RWPE1 (cell line): ENCODE results near the gene MNT.

Experiments
- CTCF ChIA-PET: fragments of 350-600 bp; sonication (Branson Sonifier 250); formaldehyde crosslinking; extraction: SDS; loops from one replicate; lab custom pipeline; 2021; lab: Yijun Ruan, JAX
- POLR2A ChIA-PET: fragments of 400-600 bp; formaldehyde crosslinking; extraction: SDS; loops from one replicate; lab custom pipeline; 2020; ENCODE audit warnings: antibody characterized with exemption; ENCODE audit not compliant: low non-redundant PET; lab: Yijun Ruan, JAX
- DNase-seq: peaks from one replicate; pipeline ENCODE4 v3.0.0; 2012; ENCODE audit warnings: low spot score
- H3K27ac ChIP-seq: fragments of 450-650 bp; 2 replicates; pipeline ENCODE4 v1.5.1; 2017
- TF ChIP-seq, protein P1 (sequence below): fragments of 450-650 bp; conservative IDR thresholded peaks from 2 replicates; pipeline ENCODE4 v1.5.1; 2017; ENCODE audit warnings: low read depth, mild to moderate bottlenecking

The MNT gene

DNA sequence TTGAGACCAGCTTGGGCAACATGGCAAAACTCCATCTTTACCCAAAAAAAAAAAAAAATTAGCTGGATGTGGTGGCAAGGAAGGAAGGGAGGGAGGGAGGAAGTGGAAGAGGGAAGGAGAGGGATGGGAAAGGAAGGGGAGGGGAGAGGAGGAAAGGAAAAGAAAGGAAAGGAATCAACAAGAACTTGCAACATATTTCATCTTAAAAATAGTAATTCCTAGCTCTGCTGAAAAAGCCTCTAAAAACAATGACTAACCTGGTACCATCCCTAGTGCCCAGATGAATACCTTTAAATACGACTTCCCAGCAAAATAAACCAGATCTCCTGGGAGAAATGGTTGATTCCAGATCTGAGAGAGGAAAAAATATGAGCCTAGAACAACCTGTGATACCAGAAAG is 27.1 kb upstream of the MNT start:
- CTCF ChIA-PET: interaction anchor here (0.5 kb wide), 1 partner anchor 212 kb away, joined by 3 read pairs; no protein-coding TSS in a partner anchor
- POLR2A ChIA-PET: no interaction called here

DNA sequence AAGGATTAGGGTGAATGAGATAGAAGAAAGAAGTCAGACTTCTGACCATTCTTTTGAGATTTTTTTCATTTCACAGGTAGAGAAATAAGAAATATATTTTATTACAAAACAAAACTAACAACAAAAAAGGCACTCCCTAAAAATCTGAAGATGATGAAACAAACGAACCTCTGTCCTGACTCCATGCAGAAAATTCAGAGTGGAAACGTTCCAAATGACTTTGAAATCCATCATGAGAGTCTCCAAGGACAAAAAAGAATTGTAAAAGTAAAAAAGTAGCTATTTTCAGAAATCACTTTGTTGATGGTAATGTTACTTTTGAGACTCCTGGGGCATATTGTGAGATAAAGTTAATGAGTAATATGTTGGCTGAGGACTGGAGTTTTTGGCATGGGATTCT is 26.4 kb upstream of the MNT start:
- TF ChIP-seq, protein P1, sequence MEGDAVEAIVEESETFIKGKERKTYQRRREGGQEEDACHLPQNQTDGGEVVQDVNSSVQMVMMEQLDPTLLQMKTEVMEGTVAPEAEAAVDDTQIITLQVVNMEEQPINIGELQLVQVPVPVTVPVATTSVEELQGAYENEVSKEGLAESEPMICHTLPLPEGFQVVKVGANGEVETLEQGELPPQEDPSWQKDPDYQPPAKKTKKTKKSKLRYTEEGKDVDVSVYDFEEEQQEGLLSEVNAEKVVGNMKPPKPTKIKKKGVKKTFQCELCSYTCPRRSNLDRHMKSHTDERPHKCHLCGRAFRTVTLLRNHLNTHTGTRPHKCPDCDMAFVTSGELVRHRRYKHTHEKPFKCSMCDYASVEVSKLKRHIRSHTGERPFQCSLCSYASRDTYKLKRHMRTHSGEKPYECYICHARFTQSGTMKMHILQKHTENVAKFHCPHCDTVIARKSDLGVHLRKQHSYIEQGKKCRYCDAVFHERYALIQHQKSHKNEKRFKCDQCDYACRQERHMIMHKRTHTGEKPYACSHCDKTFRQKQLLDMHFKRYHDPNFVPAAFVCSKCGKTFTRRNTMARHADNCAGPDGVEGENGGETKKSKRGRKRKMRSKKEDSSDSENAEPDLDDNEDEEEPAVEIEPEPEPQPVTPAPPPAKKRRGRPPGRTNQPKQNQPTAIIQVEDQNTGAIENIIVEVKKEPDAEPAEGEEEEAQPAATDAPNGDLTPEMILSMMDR: no peak
- peak overlapping the region; percentile 29; the same call in 1 of the 2 replicates for H3K27ac ChIP-seq
- DNase-seq: no peak
- POLR2A ChIA-PET: no interaction called here
- CTCF ChIA-PET: no interaction called here

More for the DNA sequence above, 27.1 kb upstream of the MNT start:
- H3K27ac ChIP-seq: no peak overlapping the region
- no peak for DNase-seq
- TF ChIP-seq, protein P1: no peak

DNA sequence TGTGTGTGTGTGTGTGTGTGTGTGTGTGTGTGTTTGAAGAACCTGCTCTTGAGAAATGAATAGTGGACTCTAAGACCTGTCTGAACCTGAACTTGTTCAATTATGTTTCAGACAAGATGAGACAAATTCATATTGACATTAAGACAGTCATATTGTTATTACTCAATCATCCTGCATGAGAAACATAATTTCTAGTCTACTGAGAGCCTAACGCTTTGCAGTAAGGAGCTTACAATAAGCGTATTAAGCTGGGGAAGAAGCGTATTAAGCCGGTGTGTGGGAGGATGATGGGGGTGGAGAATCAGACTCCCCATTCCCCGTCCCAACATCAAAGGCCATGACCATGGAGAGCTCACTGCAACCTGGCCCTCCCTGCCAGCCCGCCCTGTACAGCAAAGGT is 22.4 kb upstream of the MNT start:
- peak; percentile 78 for DNase-seq
- H3K27ac ChIP-seq: peak overlapping the region; percentile 93
- ChIA-PET POLR2A (no interaction called here), CTCF (interaction anchor here (0.7 to 1.0 kb wide), 2 partner anchors 29 to 41 kb away, joined by 3 read pairs; no protein-coding TSS in a partner anchor)
- TF ChIP-seq, protein P1: no peak

DNA sequence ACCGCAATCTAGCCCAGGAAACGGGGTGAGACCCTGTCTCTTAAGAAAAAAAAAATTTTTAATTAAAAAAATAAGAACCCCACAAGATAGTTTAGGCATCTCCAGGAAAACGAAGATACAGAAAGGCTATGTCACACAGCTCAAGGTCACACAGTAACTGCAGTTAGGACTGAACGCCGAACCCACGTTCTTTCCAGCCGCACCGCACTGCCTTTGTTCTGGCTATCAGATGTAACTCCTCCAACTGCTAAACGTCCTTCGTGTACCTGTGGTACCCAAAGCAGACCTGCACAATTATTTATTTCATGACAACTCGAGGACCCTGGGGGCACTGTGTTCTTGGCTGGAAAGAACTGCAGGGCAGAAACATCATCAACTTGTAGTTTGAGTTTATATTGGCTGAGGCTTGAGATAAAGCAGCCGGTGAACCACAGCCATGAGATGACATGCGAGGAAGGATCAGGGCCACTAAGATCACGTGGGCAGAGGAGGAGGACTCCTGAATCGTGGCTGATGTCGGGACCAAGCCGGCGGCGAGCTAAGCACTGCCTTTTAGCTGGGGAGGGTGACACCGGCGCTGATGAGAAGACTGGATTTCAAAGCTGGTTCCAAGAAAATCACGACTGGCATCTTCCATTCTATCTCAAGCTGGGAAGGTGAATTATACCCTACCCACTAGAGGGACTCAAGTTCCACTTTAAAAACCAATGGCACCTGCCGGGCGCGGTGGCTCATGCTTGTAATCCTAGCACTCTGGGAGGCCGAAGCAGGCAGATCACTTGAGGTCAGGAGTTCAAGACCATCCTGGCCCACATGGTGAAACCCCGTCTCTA is 20.7 kb upstream of the MNT start:
- ChIA-PET CTCF (interaction anchor here (0.6 to 1.1 kb wide), 2 partner anchors 38 to 90 kb away, joined by 3 read pairs; partner anchors contain the start of gene METTL16), POLR2A (no interaction called here)
- DNase-seq: no peak
- TF ChIP-seq, protein P1: no peak
- peak overlapping the region; percentile 93 for H3K27ac ChIP-seq

DNA sequence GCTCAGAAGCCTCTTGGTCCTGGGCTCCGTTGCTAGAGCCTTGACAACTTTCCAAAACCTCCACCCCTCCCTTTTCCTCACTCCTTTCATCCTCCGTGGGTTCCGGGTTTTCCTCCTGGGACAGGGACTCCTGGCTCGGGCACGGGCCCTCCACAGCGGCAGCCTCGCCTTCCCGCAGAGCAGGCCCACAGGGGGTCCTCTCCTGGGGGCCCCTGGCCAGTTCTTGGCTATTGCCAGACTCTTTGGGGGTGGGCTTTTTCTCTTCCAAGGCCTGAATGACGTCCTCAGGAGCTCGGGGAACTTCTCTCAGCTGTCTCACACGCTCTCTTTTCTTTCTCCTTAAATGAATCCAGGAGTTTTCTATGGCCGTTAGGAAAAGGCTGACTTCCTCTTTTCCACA is 19.3 kb upstream of the MNT start:
- POLR2A ChIA-PET: no interaction called here
- no peak for DNase-seq
- CTCF ChIA-PET: interaction anchor here (1.1 kb wide), 1 partner anchor 36 kb away, joined by 3 read pairs; no protein-coding TSS in a partner anchor
- TF ChIP-seq, protein P1: no peak
- H3K27ac ChIP-seq: peak overlapping the region; percentile 42

DNA sequence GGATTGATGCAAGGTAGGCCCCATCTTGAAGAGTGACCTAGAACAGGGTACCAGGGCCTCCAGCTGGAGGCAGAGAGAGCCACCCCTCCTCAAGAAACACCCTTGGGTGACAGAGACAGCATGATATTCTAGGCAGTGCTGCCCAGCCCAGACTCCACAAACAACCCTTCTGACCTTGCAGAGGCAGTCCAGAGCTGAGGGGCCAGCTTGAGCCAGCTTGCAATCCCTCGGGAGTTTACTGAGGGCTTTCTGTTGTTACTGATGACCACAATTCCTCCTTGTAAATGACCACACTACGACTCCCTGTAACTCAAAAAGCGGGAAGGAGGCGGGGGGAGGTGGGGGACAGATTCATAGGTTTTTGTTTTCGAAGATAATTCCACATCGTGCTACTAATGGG is 18.6 kb upstream of the MNT start:
- DNase-seq: no peak
- ChIA-PET POLR2A (no interaction called here), CTCF (interaction anchor here (0.5 kb wide), 1 partner anchor 29 kb away, joined by 4 read pairs; no protein-coding TSS in a partner anchor)
- H3K27ac ChIP-seq: peak overlapping the region; percentile 42
- TF ChIP-seq, protein P1: no peak
